GM21423 (cell line): ENCODE measurements around the gene LIAS.

Experiments used
- ATAC-seq: cut with Tn5 transposase; IDR thresholded peaks from one replicate; pipeline ENCODE4 v1.9.1; 2021; ENCODE audit warnings: mild to moderate bottlenecking, moderate library complexity; ENCODE audit not compliant: unreplicated experiment

Gene LIAS

GRCh38 chr4:39528061-39528465 lies 69.2 kb downstream of the LIAS start:
- ATAC-seq: no peak
